Epidermal melanocyte (primary cell): ENCODE measurements around the gene AHNAK.
"Not testable (repeated sequence)": the region's sequence is repeated elsewhere in the genome, so short reads cannot be mapped to it uniquely, and the experiment has no call there.

Experiments used
- DNase-seq: peaks from one replicate; pipeline ENCODE4 v3.0.0; 2011; ENCODE audit warnings: low spot score; ENCODE audit not compliant: insufficient read length

Gene AHNAK

DNA sequence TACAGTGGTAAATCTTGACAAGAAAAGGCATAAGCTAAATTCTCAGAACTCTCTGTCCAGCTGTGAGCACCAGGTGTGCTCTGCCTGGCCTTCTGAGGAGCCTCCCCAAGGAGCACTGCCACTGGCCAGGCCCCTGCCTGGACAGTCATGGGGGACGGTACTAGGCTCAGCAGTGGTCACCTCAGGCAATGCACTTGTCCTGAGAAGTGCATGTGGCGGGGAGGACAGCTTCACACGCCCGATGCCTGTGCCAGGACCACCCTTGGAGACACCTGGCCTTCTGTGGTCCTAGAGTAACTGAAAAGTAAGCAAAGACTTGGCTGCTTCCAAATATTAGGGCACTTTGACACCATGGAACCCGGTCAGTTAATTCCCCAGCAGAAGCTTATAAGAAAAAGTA lies 156.4 kb downstream of the AHNAK start:
- DNase-seq = no peak

DNA sequence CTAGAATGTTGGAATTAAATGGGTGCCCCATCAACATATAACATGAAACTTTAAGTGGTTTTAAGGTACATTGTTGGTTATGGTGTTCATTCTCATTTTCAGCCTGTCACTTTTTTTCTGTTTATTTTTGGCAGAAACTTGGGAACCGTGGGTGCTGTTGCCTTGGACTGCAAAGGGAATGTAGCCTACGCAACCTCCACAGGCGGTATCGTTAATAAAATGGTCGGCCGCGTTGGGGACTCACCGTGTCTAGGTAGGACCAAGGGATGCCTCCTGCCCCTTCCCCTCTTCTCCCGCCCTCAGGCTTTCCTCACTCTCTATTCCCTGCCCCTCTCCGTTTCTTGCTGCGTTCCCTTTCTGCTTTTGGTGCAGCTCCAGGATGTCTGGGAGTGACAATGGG lies 157.6 kb downstream of the AHNAK start:
- DNase-seq = no peak

DNA sequence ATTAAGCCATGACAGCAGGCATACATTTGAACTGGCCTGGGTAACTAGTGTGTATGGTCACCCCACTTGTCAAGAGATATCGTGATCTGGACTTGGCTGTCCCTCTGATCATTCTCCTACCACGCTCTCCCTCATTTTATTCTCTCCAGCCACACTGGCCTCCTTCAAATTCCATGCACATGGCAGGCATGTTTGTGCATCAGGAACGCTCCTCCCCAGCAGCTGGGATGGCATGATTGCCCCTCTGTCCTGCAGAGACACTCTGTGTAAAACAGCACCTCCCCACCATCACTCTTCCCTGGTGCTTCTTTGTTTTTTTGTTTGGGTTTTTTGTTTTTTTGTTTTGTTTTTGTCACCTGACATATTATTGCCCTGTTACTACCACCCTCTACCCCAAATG lies 159.2 kb downstream of the AHNAK start:
- no peak for DNase-seq

DNA sequence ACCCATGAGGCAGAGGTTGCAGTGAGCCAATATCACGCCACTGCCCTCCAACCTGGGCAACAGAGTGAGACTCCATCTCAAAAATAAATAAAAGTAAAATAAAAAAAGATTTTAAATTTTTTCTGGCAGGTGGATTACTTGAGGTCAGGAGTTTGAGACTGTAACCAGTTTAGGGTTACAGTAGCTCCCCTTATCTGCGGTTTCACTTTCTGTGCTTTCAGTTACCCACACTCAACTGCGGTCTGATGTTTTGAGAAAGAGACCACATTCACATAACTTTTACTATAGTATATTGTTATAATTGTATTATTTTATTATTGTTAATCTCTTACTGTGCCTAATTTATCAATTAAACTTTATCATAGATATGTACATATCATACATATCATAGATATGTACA lies 160.5 kb downstream of the AHNAK start:
- not testable (repeated sequence) for DNase-seq

DNA sequence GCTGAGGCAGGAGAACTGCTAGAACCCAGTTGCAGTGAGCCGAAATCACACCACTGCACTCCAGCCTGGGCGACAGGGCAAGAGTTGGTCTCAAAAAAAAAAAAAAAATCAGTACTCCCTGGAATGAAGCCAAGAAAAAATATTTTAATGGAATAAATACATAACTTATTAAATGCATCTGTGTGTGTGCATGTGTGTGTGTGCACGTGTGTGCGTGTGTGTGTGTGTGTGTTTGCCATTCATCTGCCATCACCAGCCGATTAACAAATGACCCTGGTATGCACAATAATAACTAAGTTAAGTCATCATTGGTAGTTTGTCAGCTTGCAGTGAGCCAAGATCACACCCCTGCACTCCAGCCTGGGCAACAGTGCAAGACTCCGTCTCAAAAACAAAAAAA lies 162.8 kb downstream of the AHNAK start:
- no peak for DNase-seq
